Measurements from ENCODE around the gene FAM131C.
A peak's percentile ranks its signal among the peaks of the same experiment; 100 is the strongest.
"Not testable (repeated sequence)": the region's sequence is repeated elsewhere in the genome, so short reads cannot be mapped to it uniquely, and the experiment has no call there.

The FAM131C gene

GRCh38 chr1:16061266-16061665, 12.2 kb downstream of the FAM131C start:
- no peak overlapping the region for H3K4me3 ChIP-seq (ENCODE audit: low read depth, low read length)
- TF ChIP-seq MAX (IDR thresholded peaks at IDR 0.05; ENCODE audit: low read depth, low read length) (no peak), POLR2A (IDR thresholded peaks at IDR 0.05; ENCODE audit: extremely low read depth, insufficient read length) (no peak), CTCF (IDR thresholded peaks at IDR 0.05; ENCODE audit: low read depth, low read length) (no peak), MYC (IDR thresholded peaks at IDR 0.05; ENCODE audit: low read depth, low read length) (no peak)
- no peak for DNase-seq (ENCODE audit: low read depth)

DNA sequence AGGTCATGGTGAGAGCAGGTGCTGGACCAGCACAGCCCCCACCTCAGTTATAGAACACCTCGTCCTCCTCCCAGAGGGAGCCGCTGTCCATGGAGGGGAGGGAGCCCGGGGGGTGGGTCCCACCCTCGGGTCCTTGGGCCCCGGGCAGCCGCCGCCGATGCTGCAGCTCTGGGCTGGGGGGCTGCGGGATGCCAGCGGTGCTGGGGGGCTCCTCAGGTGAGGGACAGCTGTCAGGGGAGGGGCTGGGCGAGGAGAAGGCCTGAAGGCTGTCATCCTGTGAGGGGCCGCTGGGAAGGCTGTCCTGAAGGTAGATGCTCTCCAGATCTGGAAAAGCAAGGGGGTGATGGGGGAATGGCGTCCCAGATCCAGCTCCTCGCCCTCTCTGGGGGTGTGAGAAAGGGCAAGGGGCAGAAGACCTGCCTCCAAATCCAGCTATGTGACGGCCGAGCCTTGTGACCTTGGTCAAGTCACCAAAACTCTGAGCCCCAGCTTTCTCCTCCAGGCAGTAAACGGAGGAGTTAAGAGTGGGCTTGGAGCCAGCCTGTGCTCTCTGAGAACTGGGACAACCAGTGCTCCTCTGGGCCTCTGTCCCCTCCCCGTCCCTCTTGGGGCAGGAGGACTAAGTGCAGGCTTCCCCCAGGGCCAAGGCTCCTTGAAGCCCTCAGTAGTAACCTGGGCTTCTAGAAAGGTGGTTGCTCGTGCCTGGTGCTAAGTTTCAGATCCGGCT, 14.9 kb downstream of the FAM131C start:
- not testable (repeated sequence) for H3K4me3 ChIP-seq (ENCODE audit: low read depth, low read length); DNase-seq (ENCODE audit: low read depth)

GRCh38 chr1:16057314-16057915, 16.0 kb downstream of the FAM131C start:
- not testable (repeated sequence) for H3K4me3 ChIP-seq (ENCODE audit: low read depth, low read length); DNase-seq (ENCODE audit: low read depth)

DNA sequence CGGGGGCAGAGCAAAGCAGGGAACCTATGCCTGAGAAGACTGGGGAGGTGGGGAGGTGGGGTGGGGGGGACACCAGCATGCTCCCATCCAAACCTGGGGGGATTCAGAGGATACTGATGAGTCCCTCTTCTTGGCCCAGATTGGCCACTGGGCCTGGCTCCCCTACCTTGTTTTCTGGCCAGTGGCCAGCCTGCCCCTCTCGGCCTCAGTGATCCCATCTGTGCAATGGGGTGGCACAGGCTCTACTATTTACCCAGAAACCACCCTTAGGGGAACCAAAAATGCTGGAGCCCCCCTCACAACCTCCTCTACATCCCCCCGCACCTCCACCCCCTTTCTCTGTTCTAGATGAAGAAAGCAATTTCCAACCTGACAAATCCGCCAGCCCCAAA, 16.9 kb downstream of the FAM131C start:
- not testable (repeated sequence) for DNase-seq (ENCODE audit: low read depth); H3K4me3 ChIP-seq (ENCODE audit: low read depth, low read length)

DNA sequence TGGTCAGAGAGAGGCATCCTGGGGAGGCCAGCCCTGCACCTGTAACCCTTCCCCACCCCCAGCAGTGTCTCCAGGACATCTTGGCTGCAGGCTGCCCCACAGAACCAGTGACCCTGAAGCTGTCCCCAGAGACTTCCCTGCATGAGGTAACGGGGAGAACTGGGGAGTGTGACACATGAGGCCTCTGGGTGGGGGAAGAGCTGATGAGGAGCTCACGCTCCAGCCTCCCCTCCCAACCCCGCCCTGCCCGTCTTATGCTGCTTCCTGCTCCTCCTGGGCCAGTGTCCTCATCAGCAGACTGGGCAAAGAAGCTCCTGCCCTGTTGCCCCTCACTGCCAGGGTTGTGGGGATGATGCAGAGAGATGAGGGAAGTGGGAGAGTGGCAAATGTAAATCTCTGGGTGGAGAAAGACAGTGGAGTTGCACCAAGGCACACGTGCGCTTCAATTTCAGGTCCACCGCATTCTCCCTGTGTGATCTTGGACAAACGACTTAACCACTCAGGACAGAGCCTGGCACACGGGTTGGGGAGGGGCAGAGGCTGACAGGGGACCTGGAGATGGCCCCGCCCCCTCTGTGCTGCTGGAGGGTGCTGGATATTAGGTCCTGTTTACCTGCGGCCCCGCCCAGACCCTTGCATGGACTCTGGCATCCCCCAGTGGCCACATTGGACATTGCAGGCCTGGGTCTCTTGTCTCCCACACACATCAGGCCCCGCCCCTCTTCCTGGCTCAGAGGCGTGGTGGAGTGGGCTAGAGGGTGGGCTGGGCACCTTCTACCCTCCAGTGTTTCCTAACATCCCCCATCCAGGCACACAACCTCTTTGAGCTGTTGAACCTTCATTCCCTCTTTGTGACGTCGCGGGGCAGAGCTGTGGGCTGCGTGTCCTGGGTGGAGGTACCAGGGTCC, 17.6 kb downstream of the FAM131C start:
- H3K4me3 ChIP-seq (ENCODE audit: low read depth, low read length), result no peak overlapping the region
- no peak for TF ChIP-seq MYC (IDR thresholded peaks at IDR 0.05; ENCODE audit: low read depth, low read length)
- peak; percentile 88 for TF ChIP-seq CTCF (IDR thresholded peaks at IDR 0.05; ENCODE audit: low read depth, low read length)
- DNase-seq (ENCODE audit: low read depth), result peak; percentile 83

DNA sequence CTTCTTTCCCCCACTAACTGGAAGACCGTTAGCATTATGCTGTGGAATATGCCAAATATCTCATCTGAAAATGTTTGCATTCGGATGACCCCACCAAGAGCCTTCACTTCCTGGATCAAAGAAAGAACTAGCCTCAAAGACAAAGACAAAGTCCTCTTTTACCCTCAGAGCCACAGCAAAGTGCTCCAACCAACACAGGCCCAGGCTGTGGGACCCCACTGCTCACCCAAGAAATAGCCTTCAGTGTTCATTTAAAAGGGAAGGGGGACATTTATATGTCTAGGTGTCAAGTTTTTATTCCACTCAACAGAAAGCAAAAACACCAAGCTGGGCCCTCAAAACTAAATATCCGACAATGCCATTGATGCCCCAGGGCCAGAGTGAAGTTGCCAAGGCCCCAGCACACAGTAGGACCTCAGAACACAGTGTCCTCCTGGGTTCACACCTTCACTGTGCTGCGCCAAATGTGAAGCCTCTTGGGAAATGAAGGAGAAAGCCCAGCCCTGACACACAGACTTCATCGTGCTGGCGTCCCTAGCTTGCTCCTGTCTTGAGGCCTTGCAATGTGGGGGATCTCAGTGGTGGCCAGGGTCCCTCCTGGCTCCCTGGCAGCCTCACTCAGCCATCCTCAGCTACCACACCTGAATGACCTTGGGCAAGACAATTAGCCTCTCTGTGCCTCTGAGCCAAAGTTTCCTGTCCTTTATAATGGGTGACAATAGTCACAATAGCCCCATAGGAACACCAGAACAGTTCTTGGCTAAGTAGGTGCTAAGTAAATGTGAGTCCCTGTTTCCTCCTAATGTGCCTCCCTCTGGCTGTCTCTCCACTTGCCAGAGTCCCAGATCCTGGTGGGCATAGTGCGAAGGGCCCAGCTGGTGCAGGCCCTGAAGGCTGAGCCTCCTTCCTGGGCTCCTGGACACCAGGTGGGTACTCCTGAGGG, 18.6 kb downstream of the FAM131C start:
- TF ChIP-seq MAX (IDR thresholded peaks at IDR 0.05; ENCODE audit: low read depth, low read length) (no peak), MYC (IDR thresholded peaks at IDR 0.05; ENCODE audit: low read depth, low read length) (no peak), POLR2A (IDR thresholded peaks at IDR 0.05; ENCODE audit: extremely low read depth, insufficient read length) (no peak), CTCF (IDR thresholded peaks at IDR 0.05; ENCODE audit: low read depth, low read length) (no peak)
- DNase-seq (ENCODE audit: low read depth), result no peak

GRCh38 chr1:16053781-16054502, 19.5 kb downstream of the FAM131C start:
- TF ChIP-seq CTCF (IDR thresholded peaks at IDR 0.05; ENCODE audit: low read depth, low read length) (no peak), MYC (IDR thresholded peaks at IDR 0.05; ENCODE audit: low read depth, low read length) (no peak), MAX (IDR thresholded peaks at IDR 0.05; ENCODE audit: low read depth, low read length) (no peak), POLR2A (IDR thresholded peaks at IDR 0.05; ENCODE audit: extremely low read depth, insufficient read length) (no peak)
- no peak for DNase-seq (ENCODE audit: low read depth)
- H3K4me3 ChIP-seq (ENCODE audit: low read depth, low read length), result no peak overlapping the region

More for the DNA sequence above, 18.6 kb downstream of the FAM131C start:
- no peak overlapping the region for H3K4me3 ChIP-seq (ENCODE audit: low read depth, low read length)

DNA sequence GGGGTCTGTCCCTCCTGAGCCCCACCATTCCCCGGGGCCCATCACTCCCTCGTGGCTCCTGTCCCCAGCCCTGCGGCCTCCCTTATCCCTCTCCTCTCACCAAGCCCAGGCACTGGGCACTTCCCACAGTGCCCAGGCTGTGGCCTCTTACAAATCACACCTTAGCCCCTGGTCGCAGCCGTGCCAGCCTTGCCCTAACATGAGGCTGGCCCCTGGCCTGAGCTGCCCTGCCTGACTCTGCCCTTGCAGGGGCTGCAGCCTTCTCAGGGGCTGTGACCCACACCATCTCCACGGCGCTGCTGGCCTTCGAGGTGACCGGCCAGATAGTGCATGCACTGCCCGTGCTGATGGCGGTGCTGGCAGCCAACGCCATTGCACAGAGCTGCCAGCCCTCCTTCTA, 21.5 kb downstream of the FAM131C start:
- DNase-seq (ENCODE audit: low read depth); H3K4me3 ChIP-seq (ENCODE audit: low read depth, low read length): not testable (repeated sequence)

Data from NB4 (cell line).